ENCODE results near the gene MYT1.

GRCh38 chr20:64226686-64227580, 62.7 kb downstream of the MYT1 start:
- TF ChIP-seq SIN3A (IDR thresholded peaks at IDR 0.05; ENCODE audit: low read depth) (no peak), POLR2AphosphoS5 (IDR thresholded peaks at IDR 0.05; ENCODE audit: low read depth, low read length) (no peak), EZH2 (IDR thresholded peaks at IDR 0.05) (no peak), EZH2phosphoT487 (IDR thresholded peaks at IDR 0.05; ENCODE audit: borderline replicate concordance) (no peak), POLR2A (IDR thresholded peaks at IDR 0.05; ENCODE audit: borderline replicate concordance, extremely low read depth, insufficient read depth, insufficient read length) (no peak), EGR1 (IDR thresholded peaks at IDR 0.05; ENCODE audit: low read depth) (no peak), SP1 (IDR thresholded peaks at IDR 0.05; ENCODE audit: low read depth) (no peak)
- TF ChIP-seq, protein P1, sequence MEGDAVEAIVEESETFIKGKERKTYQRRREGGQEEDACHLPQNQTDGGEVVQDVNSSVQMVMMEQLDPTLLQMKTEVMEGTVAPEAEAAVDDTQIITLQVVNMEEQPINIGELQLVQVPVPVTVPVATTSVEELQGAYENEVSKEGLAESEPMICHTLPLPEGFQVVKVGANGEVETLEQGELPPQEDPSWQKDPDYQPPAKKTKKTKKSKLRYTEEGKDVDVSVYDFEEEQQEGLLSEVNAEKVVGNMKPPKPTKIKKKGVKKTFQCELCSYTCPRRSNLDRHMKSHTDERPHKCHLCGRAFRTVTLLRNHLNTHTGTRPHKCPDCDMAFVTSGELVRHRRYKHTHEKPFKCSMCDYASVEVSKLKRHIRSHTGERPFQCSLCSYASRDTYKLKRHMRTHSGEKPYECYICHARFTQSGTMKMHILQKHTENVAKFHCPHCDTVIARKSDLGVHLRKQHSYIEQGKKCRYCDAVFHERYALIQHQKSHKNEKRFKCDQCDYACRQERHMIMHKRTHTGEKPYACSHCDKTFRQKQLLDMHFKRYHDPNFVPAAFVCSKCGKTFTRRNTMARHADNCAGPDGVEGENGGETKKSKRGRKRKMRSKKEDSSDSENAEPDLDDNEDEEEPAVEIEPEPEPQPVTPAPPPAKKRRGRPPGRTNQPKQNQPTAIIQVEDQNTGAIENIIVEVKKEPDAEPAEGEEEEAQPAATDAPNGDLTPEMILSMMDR (IDR thresholded peaks at IDR 0.05 in 2 of 3, conservative IDR thresholded peaks at IDR 0.05 in 1 of 3; ENCODE audit: borderline replicate concordance in 1 of 3, insufficient read depth in 1 of 3, low read depth in 2 of 3, low read length in 2 of 3): no peak
- TF ChIP-seq, protein P2, sequence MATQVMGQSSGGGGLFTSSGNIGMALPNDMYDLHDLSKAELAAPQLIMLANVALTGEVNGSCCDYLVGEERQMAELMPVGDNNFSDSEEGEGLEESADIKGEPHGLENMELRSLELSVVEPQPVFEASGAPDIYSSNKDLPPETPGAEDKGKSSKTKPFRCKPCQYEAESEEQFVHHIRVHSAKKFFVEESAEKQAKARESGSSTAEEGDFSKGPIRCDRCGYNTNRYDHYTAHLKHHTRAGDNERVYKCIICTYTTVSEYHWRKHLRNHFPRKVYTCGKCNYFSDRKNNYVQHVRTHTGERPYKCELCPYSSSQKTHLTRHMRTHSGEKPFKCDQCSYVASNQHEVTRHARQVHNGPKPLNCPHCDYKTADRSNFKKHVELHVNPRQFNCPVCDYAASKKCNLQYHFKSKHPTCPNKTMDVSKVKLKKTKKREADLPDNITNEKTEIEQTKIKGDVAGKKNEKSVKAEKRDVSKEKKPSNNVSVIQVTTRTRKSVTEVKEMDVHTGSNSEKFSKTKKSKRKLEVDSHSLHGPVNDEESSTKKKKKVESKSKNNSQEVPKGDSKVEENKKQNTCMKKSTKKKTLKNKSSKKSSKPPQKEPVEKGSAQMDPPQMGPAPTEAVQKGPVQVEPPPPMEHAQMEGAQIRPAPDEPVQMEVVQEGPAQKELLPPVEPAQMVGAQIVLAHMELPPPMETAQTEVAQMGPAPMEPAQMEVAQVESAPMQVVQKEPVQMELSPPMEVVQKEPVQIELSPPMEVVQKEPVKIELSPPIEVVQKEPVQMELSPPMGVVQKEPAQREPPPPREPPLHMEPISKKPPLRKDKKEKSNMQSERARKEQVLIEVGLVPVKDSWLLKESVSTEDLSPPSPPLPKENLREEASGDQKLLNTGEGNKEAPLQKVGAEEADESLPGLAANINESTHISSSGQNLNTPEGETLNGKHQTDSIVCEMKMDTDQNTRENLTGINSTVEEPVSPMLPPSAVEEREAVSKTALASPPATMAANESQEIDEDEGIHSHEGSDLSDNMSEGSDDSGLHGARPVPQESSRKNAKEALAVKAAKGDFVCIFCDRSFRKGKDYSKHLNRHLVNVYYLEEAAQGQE (IDR thresholded peaks at IDR 0.05; ENCODE audit: low read depth): no peak
- TF ChIP-seq, protein P3, sequence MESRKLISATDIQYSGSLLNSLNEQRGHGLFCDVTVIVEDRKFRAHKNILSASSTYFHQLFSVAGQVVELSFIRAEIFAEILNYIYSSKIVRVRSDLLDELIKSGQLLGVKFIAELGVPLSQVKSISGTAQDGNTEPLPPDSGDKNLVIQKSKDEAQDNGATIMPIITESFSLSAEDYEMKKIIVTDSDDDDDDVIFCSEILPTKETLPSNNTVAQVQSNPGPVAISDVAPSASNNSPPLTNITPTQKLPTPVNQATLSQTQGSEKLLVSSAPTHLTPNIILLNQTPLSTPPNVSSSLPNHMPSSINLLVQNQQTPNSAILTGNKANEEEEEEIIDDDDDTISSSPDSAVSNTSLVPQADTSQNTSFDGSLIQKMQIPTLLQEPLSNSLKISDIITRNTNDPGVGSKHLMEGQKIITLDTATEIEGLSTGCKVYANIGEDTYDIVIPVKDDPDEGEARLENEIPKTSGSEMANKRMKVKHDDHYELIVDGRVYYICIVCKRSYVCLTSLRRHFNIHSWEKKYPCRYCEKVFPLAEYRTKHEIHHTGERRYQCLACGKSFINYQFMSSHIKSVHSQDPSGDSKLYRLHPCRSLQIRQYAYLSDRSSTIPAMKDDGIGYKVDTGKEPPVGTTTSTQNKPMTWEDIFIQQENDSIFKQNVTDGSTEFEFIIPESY (IDR thresholded peaks at IDR 0.05; ENCODE audit: extremely low read depth, insufficient replicate concordance, low read length): no peak
- TF ChIP-seq, protein P4, sequence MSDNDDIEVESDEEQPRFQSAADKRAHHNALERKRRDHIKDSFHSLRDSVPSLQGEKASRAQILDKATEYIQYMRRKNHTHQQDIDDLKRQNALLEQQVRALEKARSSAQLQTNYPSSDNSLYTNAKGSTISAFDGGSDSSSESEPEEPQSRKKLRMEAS (IDR thresholded peaks at IDR 0.05): no peak

Measured in HCT116 (cell line).